Astrocyte of the cerebellum (primary cell): ENCODE measurements around the gene AKT1.

Experiments
- DNase-seq: peaks from one replicate; pipeline ENCODE4 v3.0.0-alpha.2; 2011; ENCODE audit warnings: low read depth
- H3K4me3 ChIP-seq: 2 replicates; pipeline ENCODE4 v1.5.1; 2011; ENCODE audit warnings: mild to moderate bottlenecking, low read depth, low read length, moderate library complexity
- in situ Hi-C: cut with HindIII; loops from 2 replicates; pipeline ENCODE4 v1.10.0; 2017; ENCODE audit warnings: low sequenced_read_pairs
- TF ChIP-seq, protein P1 (sequence below): IDR thresholded peaks from 2 replicates; pipeline ENCODE4 v1.5.1; 2012; ENCODE audit warnings: low read length, low read depth, moderate library complexity, mild to moderate bottlenecking; ENCODE audit errors: missing control alignments

AKT1 gene

DNA sequence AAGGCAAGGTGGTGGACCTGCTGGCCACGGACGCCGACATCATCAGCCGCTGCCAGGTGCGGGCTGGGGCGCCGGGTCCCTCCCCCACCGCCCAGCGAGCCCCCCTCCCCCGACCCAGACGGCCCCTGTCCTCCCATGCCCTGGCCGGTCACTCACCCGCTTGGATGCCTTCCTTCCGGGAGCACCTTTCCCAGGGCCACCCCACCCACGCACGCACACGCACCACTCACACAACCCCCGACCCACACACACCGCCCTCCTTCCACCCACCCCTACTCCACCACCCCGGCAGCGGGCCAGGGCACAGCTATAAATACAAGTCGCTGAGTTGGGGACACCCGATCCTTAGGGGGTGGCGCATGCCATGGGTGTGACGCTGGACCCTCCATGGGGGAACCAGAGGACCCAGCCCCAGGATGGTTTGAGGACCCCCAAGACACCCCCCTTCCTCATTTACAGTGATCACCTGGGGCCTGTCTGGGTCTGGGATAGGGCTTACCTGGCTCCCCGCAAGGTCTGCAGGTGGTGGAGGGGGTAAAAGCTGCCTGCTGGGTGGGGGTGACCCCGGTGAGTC, 71.1 kb downstream of the AKT1 start:
- peak overlapping the region; percentile 41 for H3K4me3 ChIP-seq
- TF ChIP-seq, protein P1, sequence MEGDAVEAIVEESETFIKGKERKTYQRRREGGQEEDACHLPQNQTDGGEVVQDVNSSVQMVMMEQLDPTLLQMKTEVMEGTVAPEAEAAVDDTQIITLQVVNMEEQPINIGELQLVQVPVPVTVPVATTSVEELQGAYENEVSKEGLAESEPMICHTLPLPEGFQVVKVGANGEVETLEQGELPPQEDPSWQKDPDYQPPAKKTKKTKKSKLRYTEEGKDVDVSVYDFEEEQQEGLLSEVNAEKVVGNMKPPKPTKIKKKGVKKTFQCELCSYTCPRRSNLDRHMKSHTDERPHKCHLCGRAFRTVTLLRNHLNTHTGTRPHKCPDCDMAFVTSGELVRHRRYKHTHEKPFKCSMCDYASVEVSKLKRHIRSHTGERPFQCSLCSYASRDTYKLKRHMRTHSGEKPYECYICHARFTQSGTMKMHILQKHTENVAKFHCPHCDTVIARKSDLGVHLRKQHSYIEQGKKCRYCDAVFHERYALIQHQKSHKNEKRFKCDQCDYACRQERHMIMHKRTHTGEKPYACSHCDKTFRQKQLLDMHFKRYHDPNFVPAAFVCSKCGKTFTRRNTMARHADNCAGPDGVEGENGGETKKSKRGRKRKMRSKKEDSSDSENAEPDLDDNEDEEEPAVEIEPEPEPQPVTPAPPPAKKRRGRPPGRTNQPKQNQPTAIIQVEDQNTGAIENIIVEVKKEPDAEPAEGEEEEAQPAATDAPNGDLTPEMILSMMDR = no peak
- in situ Hi-C loops = no loop called here

DNA sequence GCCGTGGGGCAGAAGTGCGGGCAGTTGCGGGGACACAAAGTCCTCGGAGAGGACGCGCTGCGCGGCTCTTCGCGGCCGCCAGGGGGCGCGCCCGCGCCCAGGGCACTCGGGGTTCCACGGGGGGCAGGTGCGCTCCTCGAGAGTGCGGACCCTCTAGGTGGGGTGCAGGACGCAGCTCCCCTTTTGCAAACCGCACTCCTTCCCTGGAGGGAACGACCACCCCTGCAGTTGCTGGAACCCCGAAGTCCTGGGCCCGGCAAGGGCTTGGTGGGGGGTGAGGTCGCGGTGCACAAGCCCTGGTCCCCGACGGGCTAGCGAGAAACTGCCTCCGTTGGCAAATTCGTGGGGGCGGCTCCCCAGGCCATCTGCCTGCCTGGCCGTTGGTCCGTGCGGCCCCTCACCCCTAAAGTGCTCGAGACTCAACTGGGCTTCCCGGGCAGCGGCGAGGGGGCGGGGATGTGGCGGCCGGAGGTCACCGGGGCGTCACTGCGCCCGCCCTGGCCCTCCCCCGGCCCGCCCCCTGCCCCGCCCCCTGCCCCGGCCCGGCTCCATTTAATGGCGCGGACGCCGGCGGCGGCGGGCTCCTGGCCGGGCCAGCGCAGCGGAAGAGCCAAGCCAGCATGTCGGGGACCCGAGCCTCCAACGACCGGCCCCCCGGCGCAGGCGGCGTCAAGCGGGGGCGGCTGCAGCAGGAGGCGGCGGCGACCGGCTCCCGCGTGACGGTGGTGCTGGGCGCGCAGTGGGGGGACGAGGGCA, 71.7 kb downstream of the AKT1 start, which contains the start of gene ADSS1:
TSS of gene ADSS1 (plus strand) at position 579 of the 756 bp plus-strand sequence. CDS start at position 621, 42 bp downstream.
- TF ChIP-seq, protein P1 = peak; percentile 75
- H3K4me3 ChIP-seq = peak within 1 kb of the TSS; percentile 41
- DNase-seq = no peak
- in situ Hi-C loops = no loop called here

More for the DNA sequence above, 71.1 kb downstream of the AKT1 start:
- DNase-seq = no peak

DNA sequence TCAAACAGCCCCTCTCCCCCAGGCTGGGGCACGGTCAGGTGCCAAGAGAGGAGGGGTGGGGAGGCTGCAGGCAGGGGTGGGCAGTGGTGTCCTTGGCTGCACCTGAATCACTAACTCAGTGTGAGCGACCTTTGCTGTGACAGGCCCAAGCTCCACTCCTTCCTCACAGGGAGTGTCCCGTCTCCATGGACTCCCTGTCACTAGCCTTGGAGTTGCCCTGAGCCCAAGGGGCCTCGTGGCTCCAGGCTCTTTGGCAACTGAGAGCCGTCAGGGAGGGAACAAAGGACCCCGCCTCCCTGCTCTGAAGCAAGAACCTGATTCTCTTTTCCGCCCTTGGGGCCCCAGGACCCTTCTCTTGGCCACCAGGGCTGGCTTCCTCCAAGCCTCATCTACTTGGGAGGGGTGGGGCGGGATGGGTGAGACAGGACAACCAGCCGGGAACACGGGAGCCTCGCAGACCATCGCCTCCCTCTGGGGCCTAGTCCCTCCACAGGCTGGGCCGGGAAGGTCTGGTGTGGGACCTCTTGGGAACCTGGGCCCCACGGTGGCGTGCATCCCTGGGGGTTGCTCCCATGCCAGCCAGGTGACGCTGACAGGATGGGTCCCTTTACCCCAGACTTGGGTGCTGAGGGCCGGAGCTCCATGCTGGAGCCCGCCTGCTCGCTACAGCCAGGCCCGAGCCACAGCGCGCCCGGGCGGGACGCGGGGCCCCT, 72.5 kb downstream of the AKT1 start:
- H3K4me3 ChIP-seq = no peak overlapping the region
- in situ Hi-C loops = no loop called here
- no peak for DNase-seq
- TF ChIP-seq, protein P1 = no peak

- TF ChIP-seq, protein P1 = no peak
- H3K4me3 ChIP-seq = no peak overlapping the region
- DNase-seq = no peak
- in situ Hi-C loops = no loop called here
These were observed 73.8 kb downstream of the AKT1 start for GRCh38 chr14:104721505-104722431.
